SU-DHL-6 (cell line): ENCODE data around the gene IFITM5.

Experiments
- H2AFZ ChIP-seq: fragments of 200-600 bp; sonication (generic); 2 replicates; pipeline ENCODE4 v1.6.1; 2014; ENCODE audit warnings: low read depth, mild to moderate bottlenecking, moderate library complexity, mixed read lengths, antibody characterized with exemption, low read length; ENCODE audit not compliant: severe bottlenecking
- H3F3A ChIP-seq: fragments of 200-600 bp; shearing (Covaris generic); 2 replicates; pipeline ENCODE4 v1.6.0; 2016; ENCODE audit warnings: antibody characterized with exemption, mild to moderate bottlenecking; ENCODE audit not compliant: insufficient read depth
- H3K27ac ChIP-seq: fragments of 200-600 bp; sonication (generic); 2 replicates; pipeline ENCODE4 v1.5.1; 2016; ENCODE audit warnings: low read depth, mild to moderate bottlenecking, low read length, moderate library complexity, mixed read lengths
- H3K27me3 ChIP-seq: fragments of 200-600 bp; sonication (generic), shearing (Covaris generic); 2 replicates; pipeline ENCODE4 v1.6.0; 2014; ENCODE audit warnings: mild to moderate bottlenecking, low read length
- H3K36me3 ChIP-seq: fragments of 200-600 bp; sonication (generic); 2 replicates; pipeline ENCODE4 v1.6.1; 2014; ENCODE audit warnings: mild to moderate bottlenecking, low read length, mixed read lengths
- H3K4me2 ChIP-seq: fragments of 300-600, 200-600 bp; shearing (Covaris generic), sonication (generic); 2 replicates; pipeline ENCODE4 v1.6.0; 2014; ENCODE audit warnings: low read length, low read depth, mild to moderate bottlenecking; ENCODE audit not compliant: poor library complexity, severe bottlenecking
- H3K4me3 ChIP-seq: fragments of 200-600 bp; sonication (generic); 2 replicates; pipeline ENCODE4 v1.5.1; 2014; ENCODE audit warnings: antibody characterized with exemption, low read length, mild to moderate bottlenecking, mixed read lengths; ENCODE audit not compliant: insufficient read depth, poor library complexity, severe bottlenecking
- H3K79me2 ChIP-seq: fragments of 200-600 bp; sonication (generic); 2 replicates; pipeline ENCODE4 v1.6.1; 2014; ENCODE audit warnings: mild to moderate bottlenecking, low read length, moderate library complexity; ENCODE audit not compliant: insufficient read depth
- H3K9ac ChIP-seq: fragments of 200-600 bp; sonication (generic); 2 replicates; pipeline ENCODE4 v1.7.0; 2014; ENCODE audit warnings: mild to moderate bottlenecking, low read length
- H3K9me2 ChIP-seq: fragments of 200-600 bp; sonication (generic); replicated peaks from 2 replicates; pipeline ENCODE4 v1.6.1; 2014; ENCODE audit warnings: low read length; ENCODE audit not compliant: insufficient read depth
- H3K9me3 ChIP-seq: fragments of 200-600 bp; sonication (generic); 2 replicates; pipeline ENCODE4 v1.6.1; 2014; ENCODE audit warnings: low read length, mixed read lengths; ENCODE audit not compliant: insufficient read depth
- H4K20me1 ChIP-seq: fragments of 200-600 bp; sonication (generic); 2 replicates; pipeline ENCODE4 v1.6.1; 2014; ENCODE audit warnings: low read depth, mild to moderate bottlenecking, antibody characterized with exemption, low read length, moderate library complexity, mixed read lengths
- EZH2phosphoT487 ChIP-seq: fragments of 200-600 bp; sonication (generic), shearing (Covaris generic); conservative IDR thresholded peaks from 2 replicates; pipeline ENCODE4 v1.6.1; 2018; ENCODE audit warnings: mild to moderate bottlenecking, antibody characterized with exemption, low read length, moderate library complexity, mixed read lengths
- TF ChIP-seq, protein P1 (sequence below): fragments of 200-600 bp; sonication (generic); IDR thresholded peaks from one replicate; pipeline ENCODE4 v1.5.1; 2017; ENCODE audit warnings: antibody characterized with exemption, mild to moderate bottlenecking, low read length, moderate library complexity; ENCODE audit not compliant: insufficient read depth, poor library complexity, severe bottlenecking

The IFITM5 gene

DNA sequence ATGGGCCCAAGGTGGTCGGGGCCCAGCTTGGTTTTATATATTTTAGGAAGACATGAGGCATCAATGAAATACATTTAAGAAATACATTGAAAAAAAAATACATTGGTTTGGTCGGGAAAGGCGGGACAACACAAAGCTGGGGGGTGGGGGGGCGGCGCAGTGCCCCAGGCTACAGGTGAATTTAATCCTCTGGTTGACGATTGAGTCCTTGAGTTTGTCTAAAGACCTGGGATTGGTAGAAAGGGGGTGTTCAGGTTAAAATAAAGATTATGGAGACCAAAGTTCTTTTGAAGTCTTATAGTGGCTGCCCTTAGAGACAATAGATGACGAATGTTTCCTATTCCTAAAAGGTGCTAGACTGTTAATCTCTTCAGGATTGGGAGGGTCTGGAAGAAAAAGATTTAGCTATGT, 17.6 kb upstream of the IFITM5 start:
- no peaks in the 10 kb centered on the region for H4K20me1 ChIP-seq
- no peaks in the 10 kb centered on the region for H3K36me3 ChIP-seq
- no peaks in the 10 kb centered on the region for H3K9me2 ChIP-seq
- no peak overlapping the region for H3K9ac ChIP-seq
- no peaks in the 10 kb centered on the region for H3F3A ChIP-seq
- no peaks in the 10 kb centered on the region for H3K79me2 ChIP-seq
- TF ChIP-seq, protein P1, sequence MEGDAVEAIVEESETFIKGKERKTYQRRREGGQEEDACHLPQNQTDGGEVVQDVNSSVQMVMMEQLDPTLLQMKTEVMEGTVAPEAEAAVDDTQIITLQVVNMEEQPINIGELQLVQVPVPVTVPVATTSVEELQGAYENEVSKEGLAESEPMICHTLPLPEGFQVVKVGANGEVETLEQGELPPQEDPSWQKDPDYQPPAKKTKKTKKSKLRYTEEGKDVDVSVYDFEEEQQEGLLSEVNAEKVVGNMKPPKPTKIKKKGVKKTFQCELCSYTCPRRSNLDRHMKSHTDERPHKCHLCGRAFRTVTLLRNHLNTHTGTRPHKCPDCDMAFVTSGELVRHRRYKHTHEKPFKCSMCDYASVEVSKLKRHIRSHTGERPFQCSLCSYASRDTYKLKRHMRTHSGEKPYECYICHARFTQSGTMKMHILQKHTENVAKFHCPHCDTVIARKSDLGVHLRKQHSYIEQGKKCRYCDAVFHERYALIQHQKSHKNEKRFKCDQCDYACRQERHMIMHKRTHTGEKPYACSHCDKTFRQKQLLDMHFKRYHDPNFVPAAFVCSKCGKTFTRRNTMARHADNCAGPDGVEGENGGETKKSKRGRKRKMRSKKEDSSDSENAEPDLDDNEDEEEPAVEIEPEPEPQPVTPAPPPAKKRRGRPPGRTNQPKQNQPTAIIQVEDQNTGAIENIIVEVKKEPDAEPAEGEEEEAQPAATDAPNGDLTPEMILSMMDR = no peak
- no peak for TF ChIP-seq EZH2phosphoT487
- no peak overlapping the region for H3K4me2 ChIP-seq
- H3K27me3 ChIP-seq = no peaks in the 10 kb centered on the region
- no peak overlapping the region for H3K4me3 ChIP-seq
- H2AFZ ChIP-seq = no peak overlapping the region
- H3K9me3 ChIP-seq = no peaks in the 10 kb centered on the region
- no peak overlapping the region for H3K27ac ChIP-seq

DNA sequence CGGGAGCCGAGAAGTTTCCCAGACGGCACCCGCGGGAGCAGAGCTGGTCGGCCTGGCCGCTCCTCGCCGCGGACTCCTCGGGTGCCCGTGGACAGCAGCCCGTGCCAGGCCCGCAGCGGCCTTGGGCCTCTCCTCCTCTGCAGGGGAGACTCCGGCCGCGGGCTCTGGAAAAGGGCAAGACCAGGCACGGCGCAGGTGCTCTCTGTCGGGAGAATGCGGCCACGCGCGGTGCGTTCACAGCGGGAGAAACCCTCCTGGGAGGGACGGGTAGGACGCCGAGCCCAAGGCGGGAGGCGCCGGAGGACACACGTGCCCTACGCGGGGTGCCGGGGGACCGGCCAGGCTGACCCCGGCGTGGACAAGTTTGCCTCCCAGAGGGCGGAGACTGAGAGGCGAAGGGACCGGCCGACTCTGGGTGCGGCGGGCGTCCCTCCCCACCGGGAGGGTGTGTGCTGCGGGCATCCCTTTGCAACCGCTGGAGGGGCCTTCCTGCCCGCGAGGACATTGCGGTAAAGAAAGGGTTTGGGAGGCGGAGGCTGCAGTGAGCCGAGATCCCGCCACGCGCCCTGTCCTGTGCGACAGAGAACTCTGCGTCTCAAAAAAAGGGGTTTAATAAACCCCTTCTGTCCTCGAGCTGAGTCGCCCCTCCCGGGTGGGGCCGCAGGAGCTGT, 16.8 kb upstream of the IFITM5 start:
- Histone ChIP-seq H3K9ac (no peak overlapping the region), H3K36me3 (no peaks in the 10 kb centered on the region), H3K79me2 (no peaks in the 10 kb centered on the region), H3K27ac (no peak overlapping the region), H2AFZ (no peak overlapping the region), H3K9me3 (no peaks in the 10 kb centered on the region), H4K20me1 (no peaks in the 10 kb centered on the region), H3K4me3 (no peak overlapping the region), H3K27me3 (no peaks in the 10 kb centered on the region), H3K9me2 (no peaks in the 10 kb centered on the region), H3F3A (no peaks in the 10 kb centered on the region), H3K4me2 (no peak overlapping the region)
- TF ChIP-seq, protein P1 = no peak
- TF ChIP-seq EZH2phosphoT487 = no peak

DNA sequence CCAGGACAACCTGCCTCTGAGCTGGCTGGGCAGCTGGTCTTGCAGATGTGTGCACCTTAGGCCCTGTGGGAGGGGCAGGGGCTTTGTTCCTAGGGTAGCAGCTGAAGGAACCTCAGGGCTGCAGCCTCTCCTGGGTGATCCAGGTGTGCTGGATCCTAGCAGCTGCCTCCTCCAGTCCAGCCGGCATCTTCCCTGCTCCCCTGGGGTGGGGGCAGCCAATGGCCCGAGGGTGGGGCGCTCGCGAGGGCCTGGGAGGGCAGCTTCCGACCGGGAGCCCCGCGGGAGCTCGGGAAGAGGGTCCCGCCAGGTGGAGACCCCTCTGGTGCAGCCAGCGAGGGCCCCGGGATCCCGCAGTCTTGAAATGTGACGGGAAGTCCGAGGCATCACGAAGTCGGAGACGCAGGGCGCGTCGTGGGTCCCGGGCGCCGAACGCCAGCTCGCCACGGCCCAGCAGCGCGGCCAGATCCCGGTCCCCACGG, 16.2 kb upstream of the IFITM5 start:
- H3K27me3 ChIP-seq = no peaks in the 10 kb centered on the region
- no peaks in the 10 kb centered on the region for H3F3A ChIP-seq
- TF ChIP-seq, protein P1 = no peak
- TF ChIP-seq EZH2phosphoT487 = no peak
- H3K36me3 ChIP-seq = no peaks in the 10 kb centered on the region
- H4K20me1 ChIP-seq = no peaks in the 10 kb centered on the region
- H3K9me2 ChIP-seq = no peaks in the 10 kb centered on the region
- H3K79me2 ChIP-seq = no peaks in the 10 kb centered on the region
- no peak overlapping the region for H2AFZ ChIP-seq
- no peak overlapping the region for H3K4me3 ChIP-seq
- H3K27ac ChIP-seq = no peak overlapping the region
- H3K4me2 ChIP-seq = no peak overlapping the region
- no peaks in the 10 kb centered on the region for H3K9me3 ChIP-seq
- H3K9ac ChIP-seq = no peak overlapping the region
